Lower lobe of right lung (tissue), 2 donors: ENCODE results near the gene GEMIN4. TPM values are rescaled to one million over a fixed set of nuclear protein-coding genes. Genes with fewer than 3 reads are reported as not detected.
"Not testable (repeated sequence)": the region's sequence is repeated elsewhere in the genome, so short reads cannot be mapped to it uniquely, and the experiment has no call there.

Source experiments
- ATAC-seq, 2 donors: fragments of 200-7000 bp; cut with Tn5 transposase; one replicate each; pipeline ENCODE4 v1.9.1; 2020 to 2022; ENCODE audit warnings: mild to moderate bottlenecking in 2 of 2, moderate library complexity in 2 of 2
- DNase-seq: peaks from one replicate; pipeline ENCODE4 v3.0.0-alpha.2; 2020
- H3K27ac ChIP-seq: fragments of 200-600 bp; one replicate; pipeline ENCODE4 v1.8.0; 2022
- H3K27me3 ChIP-seq: fragments of 200-600 bp; one replicate; pipeline ENCODE4 v1.8.0; 2022; ENCODE audit warnings: low read depth
- H3K36me3 ChIP-seq: fragments of 200-600 bp; one replicate; pipeline ENCODE4 v1.8.0; 2022; ENCODE audit warnings: mild to moderate bottlenecking
- H3K4me1 ChIP-seq: fragments of 200-600 bp; one replicate; pipeline ENCODE4 v1.8.0; 2022
- H3K4me3 ChIP-seq: fragments of 200-600 bp; one replicate; pipeline ENCODE4 v1.8.0; 2022; ENCODE audit warnings: mild to moderate bottlenecking
- H3K9me3 ChIP-seq: fragments of 200-600 bp; one replicate; pipeline ENCODE4 v1.8.0; 2022
- CTCF ChIP-seq: fragments of 200-600 bp; IDR thresholded peaks from one replicate; pipeline ENCODE4 v1.8.0; 2022; ENCODE audit warnings: antibody characterized with exemption, mild to moderate bottlenecking
- intact Hi-C: fragments of 100-400 bp; cut with DNase I; formaldehyde crosslinking; loops from one replicate; pipeline ENCODE4 v1.11.0; 2022
- total RNA-seq: library from RNA; stranded (reverse); fragmentation: NEBNext Ultra II Directional; extraction: Animal tissue kit (Norgen Biotek cat#: 25700); gene quantifications from one replicate; pipeline ENCODE4 v1.2.1, GENCODE V29; 2021
- donor health status: DM: no; HTN: yes; CAD: no; lungs with severe emphysema.

Gene GEMIN4
- total RNA-seq, 1 donor from 2014 or later = 21.5 TPM

- Histone ChIP-seq H3K4me1 (peaks cover 16% of the 10 kb centered on the region), H3K27me3 (no peaks in the 10 kb centered on the region), H3K9me3 (no peaks in the 10 kb centered on the region), H3K36me3 (peaks cover 57% of the 10 kb centered on the region), H3K27ac (no peak overlapping the region), H3K4me3 (no peak overlapping the region)
- ATAC-seq (no peak), DNase-seq (peak; percentile 28)
- TF ChIP-seq CTCF = no peak
- intact Hi-C loops = no loop called here
These were observed 35.7 kb upstream of the GEMIN4 start for GRCh38 chr17:787641-788221.

GRCh38 chr17:785901-786300, 33.8 kb upstream of the GEMIN4 start:
- H3K4me3 ChIP-seq, H3K9me3 ChIP-seq, ATAC-seq, H3K27ac ChIP-seq, H3K27me3 ChIP-seq, DNase-seq, intact Hi-C loops: not testable (repeated sequence)
- peaks cover 26% of the 10 kb centered on the region for H3K4me1 ChIP-seq
- H3K36me3 ChIP-seq = peaks cover 42% of the 10 kb centered on the region

GRCh38 chr17:784143-784542, 32.1 kb upstream of the GEMIN4 start:
- H3K4me3 ChIP-seq = no peak overlapping the region
- H3K4me1 ChIP-seq = peaks cover 29% of the 10 kb centered on the region
- intact Hi-C loops = no loop called here
- H3K36me3 ChIP-seq = peaks cover 30% of the 10 kb centered on the region
- no peak for ATAC-seq
- H3K9me3 ChIP-seq = no peaks in the 10 kb centered on the region
- DNase-seq = no peak
- TF ChIP-seq CTCF = no peak
- H3K27ac ChIP-seq = no peak overlapping the region
- H3K27me3 ChIP-seq = no peaks in the 10 kb centered on the region

GRCh38 chr17:781805-782731, 30.0 kb upstream of the GEMIN4 start, which contains the start of the genes GLOD4 and MRM3:
Gene GLOD4, minus strand, starts transcription at chr17:782280. Its CDS starts 25 bp downstream, at chr17:782255.
Gene MRM3, plus strand, starts transcription at chr17:782353. Its CDS starts 26 bp downstream, at chr17:782379.
- DNase-seq = peak; percentile 96
- Histone ChIP-seq H3K27ac (peak within 1 kb of the TSS; percentile 85), H3K9me3 (no peaks in the 10 kb centered on the region), H3K4me3 (peak within 1 kb of the TSS; percentile 92), H3K36me3 (peaks cover 28% of the 10 kb centered on the region), H3K4me1 (peaks cover 29% of the 10 kb centered on the region), H3K27me3 (no peaks in the 10 kb centered on the region)
- ATAC-seq = peak; percentile 98
- intact Hi-C loops = no loop called here
- TF ChIP-seq CTCF = peak; percentile 21

GRCh38 chr17:778096-778495, 26.0 kb upstream of the GEMIN4 start:
- H3K4me3 ChIP-seq = no peak overlapping the region
- H3K9me3 ChIP-seq = no peaks in the 10 kb centered on the region
- H3K27me3 ChIP-seq = no peaks in the 10 kb centered on the region
- H3K4me1 ChIP-seq = peaks cover 17% of the 10 kb centered on the region
- TF ChIP-seq CTCF = no peak
- intact Hi-C loops = no loop called here
- no peak for ATAC-seq
- no peak overlapping the region for H3K27ac ChIP-seq
- H3K36me3 ChIP-seq = peaks cover 58% of the 10 kb centered on the region
- no peak for DNase-seq

- Histone ChIP-seq H3K27ac (no peak overlapping the region), H3K4me1 (no peaks in the 10 kb centered on the region), H3K9me3 (no peaks in the 10 kb centered on the region), H3K36me3 (peaks cover 92% of the 10 kb centered on the region), H3K27me3 (no peaks in the 10 kb centered on the region), H3K4me3 (no peak overlapping the region)
- intact Hi-C loops = no loop called here
- no peak for TF ChIP-seq CTCF
- DNase-seq = no peak
- ATAC-seq = no peak
These were observed 22.2 kb upstream of the GEMIN4 start for GRCh38 chr17:774313-774584.
